GM12891 (cell line): ENCODE measurements around the gene SYNPO.

Experiments used
- PAX5 ChIP-seq: IDR thresholded peaks from 2 replicates; pipeline ENCODE4 v1.6.1; 2011; ENCODE audit warnings: low read length, moderate library complexity, mild to moderate bottlenecking; ENCODE audit not compliant: insufficient read depth, severe bottlenecking
- POLR2A ChIP-seq: IDR thresholded peaks from 2 replicates; pipeline ENCODE4 v1.6.1; 2011; ENCODE audit warnings: low read depth, low read length, control low read depth
- POLR2AphosphoS5 ChIP-seq: IDR thresholded peaks from 2 replicates; pipeline ENCODE4 v1.6.1; 2011; ENCODE audit warnings: low read depth, low read length, control low read depth
- SPI1 ChIP-seq: IDR thresholded peaks from 2 replicates; pipeline ENCODE4 v1.6.1; 2011; ENCODE audit warnings: low read depth, low read length, control low read depth
- TAF1 ChIP-seq: IDR thresholded peaks from 2 replicates; pipeline ENCODE4 v1.6.1; 2011; ENCODE audit warnings: low read depth, low read length, control low read depth

DNA sequence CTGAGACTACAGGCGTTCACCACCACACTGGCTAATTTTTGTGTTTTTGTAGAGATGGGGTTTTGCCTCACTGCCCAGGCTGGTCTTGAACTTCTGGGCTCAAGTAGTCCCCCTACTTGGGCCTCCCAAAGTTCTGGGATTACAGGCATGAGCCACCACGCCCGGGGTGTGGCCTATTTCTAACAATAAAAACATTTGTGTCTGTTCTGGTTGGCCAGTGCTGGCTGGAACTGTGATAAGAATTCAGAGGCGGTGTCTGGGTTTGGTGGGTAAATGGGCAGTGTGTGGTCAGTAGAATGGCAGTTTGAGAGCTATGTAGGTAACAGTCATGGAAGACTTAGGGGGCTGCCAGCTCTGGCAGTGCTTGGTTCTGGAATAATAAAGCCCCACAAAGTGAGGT, 46.9 kb upstream of the SYNPO start:
- no peak for TF ChIP-seq POLR2AphosphoS5
- TF ChIP-seq POLR2A: no peak
- TF ChIP-seq TAF1: no peak
- no peak for TF ChIP-seq SPI1
- no peak for TF ChIP-seq PAX5
